Inflammatory macrophage treated with lipopolysaccharide for 1 hour (primary cell): Measurements from ENCODE around the gene WNT9A.
"Not testable (repeated sequence)": the region's sequence is repeated elsewhere in the genome, so short reads cannot be mapped to it uniquely, and the experiment has no call there.

Source experiments
- DNase-seq, 2 donors: peaks; one replicate each; pipeline ENCODE4 v3.0.0-alpha.2; 2020 to 2022

The WNT9A gene

GRCh38 chr1:227909923-227910328 lies 37.8 kb downstream of the WNT9A start:
- DNase-seq: not testable (repeated sequence)

GRCh38 chr1:227909188-227909587 lies 38.5 kb downstream of the WNT9A start:
- DNase-seq: no peak

GRCh38 chr1:227908359-227908758 lies 39.4 kb downstream of the WNT9A start:
- DNase-seq: no peak

DNA sequence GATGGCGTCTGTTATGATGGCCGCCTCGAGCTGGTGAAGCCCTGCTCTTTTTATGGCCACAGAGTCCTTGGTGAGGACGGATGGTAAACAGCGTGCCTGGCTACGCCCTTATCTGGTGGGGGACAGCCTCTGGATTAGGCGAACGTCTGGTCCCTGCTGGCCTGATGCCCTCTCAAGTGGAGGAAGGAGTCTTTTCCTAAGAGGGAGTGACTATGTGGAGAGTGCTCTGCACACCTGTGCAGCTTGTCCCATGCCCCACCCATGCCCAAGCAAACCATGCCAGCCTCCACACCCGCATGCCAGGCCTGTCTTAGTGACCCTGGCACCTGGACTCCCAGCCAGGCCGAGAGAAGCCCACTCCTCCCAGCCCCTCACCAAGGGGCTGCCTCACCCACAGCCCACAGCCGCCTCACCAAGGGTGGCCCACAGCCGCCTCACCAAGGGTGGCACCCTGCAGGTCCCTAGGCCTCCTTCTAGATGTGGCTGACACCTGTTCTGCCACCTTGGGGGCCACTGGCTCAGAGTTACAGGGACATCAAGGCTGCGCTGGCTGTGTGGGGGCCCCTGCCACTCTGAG lies 40.2 kb downstream of the WNT9A start:
- DNase-seq: no peak

- DNase-seq: no peak
Measured at GRCh38 chr1:227906550-227907071, 41.1 kb downstream of the WNT9A start.

GRCh38 chr1:227905573-227906487 lies 41.9 kb downstream of the WNT9A start:
- no peak for DNase-seq

DNA sequence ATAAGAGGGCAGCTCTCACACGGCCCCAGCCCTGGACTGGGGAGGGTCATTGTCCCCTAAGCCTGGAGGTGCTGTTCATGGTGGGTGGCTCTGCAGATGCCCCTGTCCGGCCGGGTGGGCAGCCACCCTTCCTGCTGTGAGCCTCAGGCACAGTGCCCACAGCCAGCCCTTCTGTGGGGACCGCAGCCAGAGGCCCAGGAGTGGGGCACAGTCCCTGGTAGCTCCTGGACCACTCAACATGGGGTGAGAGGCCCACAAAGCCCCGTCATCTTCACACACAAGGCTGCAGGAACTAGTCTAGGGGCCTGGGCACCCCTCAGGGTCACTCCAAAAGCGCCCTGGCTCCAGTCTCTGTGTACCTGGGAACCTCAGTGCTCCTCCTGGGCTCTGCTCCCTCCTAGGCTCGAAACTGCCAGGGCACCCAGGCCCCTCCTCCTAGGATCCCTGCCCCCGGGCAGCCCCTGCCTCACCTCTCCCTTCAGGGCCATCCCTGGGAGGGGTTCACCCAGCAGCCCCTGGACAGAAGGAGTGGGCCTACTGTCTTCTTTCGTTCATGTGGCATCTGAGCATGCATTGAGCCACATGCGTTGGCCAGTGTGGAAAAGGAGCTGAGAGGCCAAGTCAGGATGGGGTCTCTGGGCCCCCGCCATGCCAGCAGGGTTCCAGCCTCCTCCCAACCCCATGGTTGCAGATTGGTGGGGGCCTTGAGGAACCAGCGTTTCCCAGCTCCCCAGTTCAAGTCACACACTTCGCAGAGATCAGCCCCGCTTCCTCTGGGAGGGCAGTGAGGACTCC lies 43.0 kb downstream of the WNT9A start:
- no peak for DNase-seq

- no peak for DNase-seq
Measured at GRCh38 chr1:227903614-227904501, 43.9 kb downstream of the WNT9A start.

- no peak for DNase-seq
Measured at GRCh38 chr1:227903061-227903521, 44.6 kb downstream of the WNT9A start.

- no peak for DNase-seq
Measured at GRCh38 chr1:227902641-227902990, 45.1 kb downstream of the WNT9A start.

DNA sequence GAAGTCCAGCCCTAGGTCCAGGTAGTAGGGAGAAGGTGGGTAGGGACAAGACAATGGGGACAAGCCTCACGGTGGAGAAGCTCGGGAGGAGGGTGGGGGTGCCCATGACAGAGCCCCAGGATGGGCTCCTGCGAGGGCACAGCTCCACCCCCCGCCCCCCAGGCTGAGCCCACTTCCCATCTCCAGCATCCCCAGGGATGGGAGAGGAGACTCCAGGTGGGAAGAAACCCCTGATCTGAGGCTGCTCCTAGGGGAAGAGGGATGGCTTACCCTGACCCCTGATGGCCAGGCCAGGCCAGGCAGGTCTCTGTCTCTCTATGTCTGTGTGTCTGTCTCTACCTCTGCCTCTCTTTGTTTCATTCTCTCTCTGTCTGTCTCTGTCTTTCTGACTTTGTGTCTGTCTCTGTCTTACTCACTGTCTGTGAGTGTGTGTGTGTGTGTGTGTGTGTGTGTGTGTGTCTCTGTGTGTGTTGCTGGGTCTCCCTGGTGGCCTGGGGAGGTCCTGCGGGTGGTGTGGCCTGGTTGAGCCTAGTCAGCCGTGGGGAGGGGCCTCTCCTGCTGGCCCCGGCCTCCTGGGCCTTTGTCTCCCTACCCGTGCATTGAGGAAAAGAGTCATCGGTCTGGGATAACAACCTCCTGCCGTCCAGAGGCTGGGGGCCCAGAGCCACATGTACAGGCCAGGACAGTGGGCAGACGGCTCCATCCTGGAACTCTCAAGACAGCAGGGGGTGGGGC lies 45.7 kb downstream of the WNT9A start:
- DNase-seq: no peak

DNA sequence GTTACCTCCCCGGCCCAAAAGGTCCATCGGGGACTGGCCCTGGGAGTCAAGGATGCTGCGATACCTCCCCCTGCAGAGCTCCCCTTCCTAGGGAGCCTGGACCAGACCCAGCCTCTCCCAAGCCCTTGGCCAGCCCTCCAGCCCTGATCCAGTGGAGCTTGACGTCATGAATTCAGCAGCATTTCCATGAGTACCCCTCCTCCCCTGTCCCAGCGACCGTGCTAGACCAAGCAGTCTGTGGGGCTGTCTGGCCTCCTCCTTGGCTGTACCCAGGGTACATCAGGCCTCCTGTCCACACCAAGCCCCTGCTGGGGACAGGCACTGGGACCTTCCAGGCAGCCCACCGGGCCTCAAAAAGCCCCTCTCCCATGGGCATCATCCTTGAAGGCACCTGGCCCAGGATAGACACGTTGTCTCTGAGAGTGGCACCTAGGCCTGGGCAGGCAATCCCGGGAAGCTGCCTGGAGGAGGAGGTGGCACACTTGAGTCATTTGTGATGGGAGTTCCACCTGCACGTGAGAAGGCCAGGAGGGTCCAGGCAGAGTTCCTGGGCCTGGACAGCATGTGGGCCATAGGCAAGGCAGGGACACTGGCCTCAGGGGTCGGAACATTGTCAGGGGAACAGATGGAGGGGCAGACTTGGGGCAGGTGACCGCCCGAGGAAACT lies 46.4 kb downstream of the WNT9A start:
- no peak for DNase-seq

DNA sequence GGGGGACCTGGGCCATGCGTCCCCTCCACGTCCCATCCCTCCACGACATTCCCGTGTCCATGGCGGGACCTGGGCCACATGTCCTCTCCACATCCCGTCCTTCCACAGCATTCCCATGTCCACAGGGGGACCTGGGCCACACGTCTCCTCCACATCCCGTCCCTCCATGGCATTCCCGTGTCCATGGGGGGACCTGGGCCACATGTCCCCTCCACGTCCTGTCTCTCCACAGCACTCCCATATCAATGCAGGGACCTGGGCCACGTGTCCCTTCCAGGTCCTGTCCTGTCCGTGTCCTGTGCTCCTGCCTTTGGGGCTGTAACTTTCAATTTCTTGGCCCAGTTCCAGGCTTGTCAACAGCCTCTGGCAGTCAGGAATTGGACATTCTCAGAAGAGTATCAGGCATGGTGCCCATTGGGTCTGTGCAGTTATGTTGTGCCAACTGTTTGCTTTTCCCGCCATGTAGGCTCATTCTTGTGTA lies 47.1 kb downstream of the WNT9A start:
- DNase-seq: no peak

GRCh38 chr1:227899820-227900449 lies 47.8 kb downstream of the WNT9A start:
- no peak for DNase-seq

- no peak for DNase-seq
Measured at GRCh38 chr1:227899141-227899819, 48.5 kb downstream of the WNT9A start.

- DNase-seq: no peak
Measured at GRCh38 chr1:227898502-227899140, 49.1 kb downstream of the WNT9A start.

- DNase-seq: no peak
Measured at GRCh38 chr1:227897704-227898438, 49.9 kb downstream of the WNT9A start.
